Natural killer cell treated with Interleukin-12 subunit alpha and Interleukin-12 subunit beta and Interleukin-15 and Interleukin-18, amount 100 ng/mL, for 72 hours (primary cell): ENCODE results near the gene AHSP. TPM values are rescaled to one million over a fixed set of nuclear protein-coding genes. Genes with fewer than 3 reads are reported as not detected.
"Not testable (repeated sequence)": the region's sequence is repeated elsewhere in the genome, so short reads cannot be mapped to it uniquely, and the experiment has no call there.

ENCODE experiments used
- ATAC-seq, 2 donors: fragments of 150-1000 bp; cut with Tn5 transposase in 1 of 2; sonication (Bioruptor Pico), chemical (Tn5 transposase) in 1 of 2; 2 replicates each; pipeline ENCODE4 v1.10.0; 2021
- DNase-seq: peaks from one replicate; pipeline ENCODE4 v3.0.0; 2022; ENCODE audit warnings: low spot score
- H3K27ac Mint-ChIP-seq, 2 donors: 1 replicate in 1 of 2; 2 replicates in 1 of 2; pipeline ENCODE4 v1.8.0; 2022; ENCODE audit warnings: mixed read lengths in 2 of 2, mild to moderate bottlenecking in 1 of 2, moderate library complexity in 1 of 2
- H3K27me3 Mint-ChIP-seq, 2 donors: 1 replicate in 1 of 2; 2 replicates in 1 of 2; pipeline ENCODE4 v1.8.0; 2022; ENCODE audit warnings: mixed read lengths in 2 of 2
- H3K36me3 Mint-ChIP-seq: one replicate; pipeline ENCODE4 v1.8.0; 2022; ENCODE audit warnings: mixed read lengths
- H3K4me1 Mint-ChIP-seq, 2 donors: 1 replicate in 1 of 2; 2 replicates in 1 of 2; pipeline ENCODE4 v1.8.0; 2022; ENCODE audit warnings: low read depth in 2 of 2, mixed read lengths in 2 of 2, mild to moderate bottlenecking in 1 of 2
- H3K4me3 Mint-ChIP-seq: one replicate; pipeline ENCODE4 v1.8.0; 2022; ENCODE audit warnings: mixed read lengths
- H3K9me3 Mint-ChIP-seq: 2 replicates; pipeline ENCODE4 v1.8.0; 2022; ENCODE audit warnings: mixed read lengths
- total RNA-seq, 2 donors: library from RNA; stranded (reverse); gene quantifications; one replicate each; pipeline ENCODE4 v1.2.3, GENCODE V29; 2022

The AHSP gene
- total RNA-seq, 2 donors from 2014 or later = not detected

GRCh38 chr16:31489298-31489564 is 38.5 kb upstream of the AHSP start:
- no peaks in the 10 kb centered on the region for H3K36me3 Mint-ChIP-seq
- H3K9me3 Mint-ChIP-seq = no peaks in the 10 kb centered on the region
- H3K27me3 Mint-ChIP-seq = peaks cover 0 to 7% of the 10 kb centered on the region in 2 donors
- no peak overlapping the region for H3K4me3 Mint-ChIP-seq
- DNase-seq (no peak), ATAC-seq (no peak)
- H3K27ac Mint-ChIP-seq = no peak overlapping the region
- peaks cover 0 to 9% of the 10 kb centered on the region in 2 donors for H3K4me1 Mint-ChIP-seq

GRCh38 chr16:31489616-31490584 is 37.8 kb upstream of the AHSP start:
- peaks cover 0 to 7% of the 10 kb centered on the region in 2 donors for H3K27me3 Mint-ChIP-seq

GRCh38 chr16:31491778-31492418 is 35.8 kb upstream of the AHSP start:
- ATAC-seq (no peak), DNase-seq (no peak)
- Mint-ChIP-seq H3K27ac (peak overlapping the region in 1 of 2 donors; percentile 43), H3K36me3 (no peaks in the 10 kb centered on the region), H3K4me1 (peaks cover 0 to 9% of the 10 kb centered on the region in 2 donors), H3K9me3 (no peaks in the 10 kb centered on the region), H3K4me3 (no peak overlapping the region), H3K27me3 (no peaks in the 10 kb centered on the region)

More at GRCh38 chr16:31489616-31490584, 37.8 kb upstream of the AHSP start:
- Mint-ChIP-seq H3K27ac (no peak overlapping the region), H3K36me3 (no peaks in the 10 kb centered on the region), H3K4me1 (peaks cover 0 to 9% of the 10 kb centered on the region in 2 donors), H3K9me3 (no peaks in the 10 kb centered on the region), H3K4me3 (peak overlapping the region; percentile 42)
- DNase-seq (no peak), ATAC-seq (no peak)

GRCh38 chr16:31493506-31494125 is 34.1 kb upstream of the AHSP start:
- peaks cover 0 to 12% of the 10 kb centered on the region in 2 donors for H3K4me1 Mint-ChIP-seq
- no peak for ATAC-seq

GRCh38 chr16:31496670-31497069 is 31.0 kb upstream of the AHSP start:
- H3K36me3 Mint-ChIP-seq = no peaks in the 10 kb centered on the region
- H3K27me3 Mint-ChIP-seq = no peaks in the 10 kb centered on the region
- no peak for DNase-seq
- no peak overlapping the region for H3K27ac Mint-ChIP-seq
- H3K4me3 Mint-ChIP-seq = no peak overlapping the region
- no peak for ATAC-seq
- H3K4me1 Mint-ChIP-seq = peaks cover 0 to 7% of the 10 kb centered on the region in 2 donors
- no peaks in the 10 kb centered on the region for H3K9me3 Mint-ChIP-seq

More at GRCh38 chr16:31493506-31494125, 34.1 kb upstream of the AHSP start:
- H3K4me3 Mint-ChIP-seq = no peak overlapping the region
- no peaks in the 10 kb centered on the region for H3K27me3 Mint-ChIP-seq
- H3K36me3 Mint-ChIP-seq = no peaks in the 10 kb centered on the region
- DNase-seq = no peak
- no peaks in the 10 kb centered on the region for H3K9me3 Mint-ChIP-seq
- no peak overlapping the region for H3K27ac Mint-ChIP-seq

GRCh38 chr16:31498493-31498892 is 29.2 kb upstream of the AHSP start:
- Mint-ChIP-seq H3K27ac (no peak overlapping the region), H3K4me3 (no peak overlapping the region), H3K27me3 (no peaks in the 10 kb centered on the region), H3K9me3 (no peaks in the 10 kb centered on the region), H3K36me3 (no peaks in the 10 kb centered on the region), H3K4me1 (peaks cover 0 to 7% of the 10 kb centered on the region in 2 donors)
- DNase-seq (peak; percentile 41), ATAC-seq (no peak)

GRCh38 chr16:31499928-31500327 is 27.8 kb upstream of the AHSP start:
- ATAC-seq (no peak), DNase-seq (peak; percentile 56)
- H3K4me3 Mint-ChIP-seq = no peak overlapping the region
- peaks cover 0 to 7% of the 10 kb centered on the region in 2 donors for H3K4me1 Mint-ChIP-seq
- no peak overlapping the region for H3K27ac Mint-ChIP-seq
- no peaks in the 10 kb centered on the region for H3K9me3 Mint-ChIP-seq
- no peaks in the 10 kb centered on the region for H3K36me3 Mint-ChIP-seq
- no peaks in the 10 kb centered on the region for H3K27me3 Mint-ChIP-seq

GRCh38 chr16:31501226-31501965 is 26.3 kb upstream of the AHSP start:
- no peaks in the 10 kb centered on the region for H3K27me3 Mint-ChIP-seq
- no peak overlapping the region for H3K4me3 Mint-ChIP-seq
- H3K4me1 Mint-ChIP-seq = peaks cover 6 to 11% of the 10 kb centered on the region in 2 donors
- no peaks in the 10 kb centered on the region for H3K36me3 Mint-ChIP-seq
- ATAC-seq (no peak), DNase-seq (peak; percentile 28)
- no peaks in the 10 kb centered on the region for H3K9me3 Mint-ChIP-seq
- no peak overlapping the region for H3K27ac Mint-ChIP-seq

GRCh38 chr16:31501966-31502348 is 25.7 kb upstream of the AHSP start:
- Mint-ChIP-seq H3K9me3 (no peaks in the 10 kb centered on the region), H3K27ac (no peak overlapping the region), H3K4me1 (peaks cover 7 to 11% of the 10 kb centered on the region in 2 donors), H3K36me3 (no peaks in the 10 kb centered on the region), H3K4me3 (no peak overlapping the region), H3K27me3 (no peaks in the 10 kb centered on the region)
- ATAC-seq (no peak), DNase-seq (peak; percentile 16)

- Mint-ChIP-seq H3K36me3 (no peaks in the 10 kb centered on the region), H3K9me3 (no peaks in the 10 kb centered on the region), H3K27me3 (no peaks in the 10 kb centered on the region), H3K4me1 (peaks cover 12 to 13% of the 10 kb centered on the region in 2 donors), H3K27ac (no peak overlapping the region), H3K4me3 (no peak overlapping the region)
- ATAC-seq = no peak
- DNase-seq = no peak
Observed at GRCh38 chr16:31502981-31503380, 24.7 kb upstream of the AHSP start.

GRCh38 chr16:31503555-31503954 is 24.1 kb upstream of the AHSP start:
- not testable (repeated sequence) for H3K27ac Mint-ChIP-seq, ATAC-seq, DNase-seq, H3K4me3 Mint-ChIP-seq, H3K9me3 Mint-ChIP-seq, H3K36me3 Mint-ChIP-seq, H3K27me3 Mint-ChIP-seq
- H3K4me1 Mint-ChIP-seq = peaks cover 12 to 14% of the 10 kb centered on the region in 2 donors

GRCh38 chr16:31504159-31504558 is 23.5 kb upstream of the AHSP start:
- Mint-ChIP-seq H3K27ac (no peak overlapping the region), H3K4me3 (no peak overlapping the region)
- ATAC-seq = no peak

GRCh38 chr16:31505483-31505882 is 22.2 kb upstream of the AHSP start:
- peak overlapping the region; percentile 36 to 47 for H3K27ac Mint-ChIP-seq
- H3K4me1 Mint-ChIP-seq = peaks cover 20 to 31% of the 10 kb centered on the region in 2 donors
- H3K4me3 Mint-ChIP-seq = peak overlapping the region; percentile 66
- peaks cover 7% of the 10 kb centered on the region for H3K36me3 Mint-ChIP-seq
- peak in 1 of 2 donors; percentile 70 for ATAC-seq
- no peaks in the 10 kb centered on the region for H3K27me3 Mint-ChIP-seq
- H3K9me3 Mint-ChIP-seq = no peaks in the 10 kb centered on the region
- no peak for DNase-seq

More at GRCh38 chr16:31504159-31504558, 23.5 kb upstream of the AHSP start:
- Mint-ChIP-seq H3K4me1 (peaks cover 17 to 20% of the 10 kb centered on the region in 2 donors), H3K9me3 (no peaks in the 10 kb centered on the region), H3K27me3 (no peaks in the 10 kb centered on the region), H3K36me3 (peaks cover 5% of the 10 kb centered on the region)
- no peak for DNase-seq
